CD4-positive, CD25-positive, alpha-beta regulatory T cell (primary cell): ENCODE results near the gene COX7A2. TPM values are rescaled to one million over a fixed set of nuclear protein-coding genes. Genes with fewer than 3 reads are reported as not detected.
A peak's percentile ranks its signal among the peaks of the same experiment; 100 is the strongest.

Experiments used
- ATAC-seq, 2 donors: fragments of 150-1000 bp; cut with Tn5 transposase; one replicate each; pipeline ENCODE4 v1.10.0; 2021; ENCODE audit warnings: low read depth in 2 of 2, moderate number of reproducible peaks in 2 of 2, moderate library complexity in 1 of 2
- DNase-seq, 3 donors: peaks; one replicate each; pipeline versions ENCODE4 v3.0.0 to v3.0.0-alpha.2; 2012 to 2022; ENCODE audit warnings: mixed read lengths in 1 of 3
- H3K27ac ChIP-seq: one replicate; pipeline ENCODE4 v1.7.0; 2013; ENCODE audit warnings: mild to moderate bottlenecking, low read length; ENCODE audit not compliant: insufficient read depth, poor library complexity, severe bottlenecking
- H3K27me3 ChIP-seq: one replicate; pipeline ENCODE4 v1.7.0; 2013; ENCODE audit warnings: low read length; ENCODE audit not compliant: control insufficient read depth, insufficient read depth
- H3K36me3 ChIP-seq: one replicate; pipeline ENCODE4 v1.7.0; 2013; ENCODE audit warnings: mild to moderate bottlenecking, low read length, moderate library complexity; ENCODE audit not compliant: control insufficient read depth, insufficient read depth
- H3K4me1 ChIP-seq: 2 replicates; pipeline ENCODE4 v1.7.0; 2013; ENCODE audit warnings: mild to moderate bottlenecking, low read length; ENCODE audit not compliant: insufficient read depth, control insufficient read depth, poor library complexity, severe bottlenecking
- H3K4me3 ChIP-seq: one replicate; pipeline ENCODE4 v1.7.0; 2013; ENCODE audit warnings: low read depth, mild to moderate bottlenecking, low read length, moderate library complexity
- H3K9me3 ChIP-seq, 2 experiments: 1 replicate in 1 of 2; 2 replicates in 1 of 2; pipeline ENCODE4 v1.7.0; 2013; ENCODE audit warnings: low read length in 2 of 2, mild to moderate bottlenecking in 1 of 2, moderate library complexity in 1 of 2; ENCODE audit not compliant: control insufficient read depth in 2 of 2
- H3K27ac Mint-ChIP-seq, 3 donors: one replicate each; pipeline ENCODE4 v1.8.0; 2020 to 2022; ENCODE audit warnings: mild to moderate bottlenecking in 3 of 3, mixed read lengths in 3 of 3, moderate library complexity in 2 of 3
- H3K27me3 Mint-ChIP-seq: one replicate; pipeline ENCODE4 v1.8.0; 2022; ENCODE audit warnings: mild to moderate bottlenecking, mixed read lengths
- H3K36me3 Mint-ChIP-seq: one replicate; pipeline ENCODE4 v1.8.0; 2020; ENCODE audit warnings: mixed read lengths
- H3K4me1 Mint-ChIP-seq, 4 donors: one replicate each; pipeline ENCODE4 v1.8.0; 2020 to 2022; ENCODE audit warnings: mixed read lengths in 4 of 4, mild to moderate bottlenecking in 1 of 4
- H3K4me3 Mint-ChIP-seq, 4 donors: one replicate each; pipeline ENCODE4 v1.8.0; 2020 to 2022; ENCODE audit warnings: mild to moderate bottlenecking in 4 of 4, mixed read lengths in 4 of 4, moderate library complexity in 3 of 4
- H3K9me3 Mint-ChIP-seq, 7 donors: one replicate each; pipeline ENCODE4 v1.8.0; 2020 to 2022; ENCODE audit warnings: mixed read lengths in 7 of 7, mild to moderate bottlenecking in 3 of 7, moderate library complexity in 2 of 7
- polyA plus RNA-seq, 4 donors: library from polyadenylated mRNA; unstranded; fragments of 300-500 nt; fragmentation: Illumina TruSeq; gene quantifications; one replicate each; pipeline ENCODE4 v1.2.3, GENCODE V29; 2021
- total RNA-seq: library from RNA; stranded (reverse); gene quantifications from one replicate; pipeline ENCODE4 v1.2.3, GENCODE V29; 2022

COX7A2 gene
- total and polyA plus RNA-seq, 5 donors from 2014 or later = 216 to 1,158 (median 996) TPM

DNA sequence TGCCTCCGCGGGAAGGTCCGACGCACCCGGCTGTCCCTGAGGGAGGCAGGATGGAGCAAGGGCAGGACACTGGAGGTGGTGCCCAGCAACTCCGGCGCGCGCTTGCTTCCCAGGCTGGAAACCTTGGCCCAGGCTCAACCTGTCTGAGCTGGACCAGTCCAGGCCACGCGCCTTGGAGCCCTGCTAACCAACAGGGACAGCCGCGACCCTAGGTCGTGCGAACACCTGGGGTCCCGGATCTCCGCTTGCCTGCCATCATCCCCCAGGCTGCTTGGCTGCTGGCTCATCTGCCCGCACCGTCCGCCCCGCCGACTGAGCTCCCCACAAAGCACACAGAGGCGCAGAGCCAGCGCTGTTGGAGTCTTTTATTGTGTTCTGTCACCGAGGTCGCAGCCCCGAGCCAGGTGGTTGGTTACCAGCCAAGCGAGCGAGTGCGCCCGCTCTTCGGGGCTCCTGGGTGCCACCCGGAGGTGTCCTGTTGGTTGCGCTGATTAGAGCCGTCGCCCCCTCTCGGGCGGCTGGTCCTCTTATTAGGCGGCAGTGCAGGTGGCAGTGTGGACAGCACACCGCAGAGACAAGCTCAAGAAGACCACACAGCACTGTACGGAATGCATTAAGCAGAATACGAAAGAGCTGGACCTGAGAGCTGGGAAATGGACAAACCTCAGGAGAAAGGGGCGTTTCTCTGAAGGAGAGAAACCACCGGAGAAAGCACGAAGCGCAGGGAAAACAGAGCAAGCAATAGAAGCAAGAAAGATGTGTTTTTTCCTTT lies 41.5 kb downstream of the COX7A2 start:
- no peak overlapping the region for H3K4me3 ChIP-seq
- H3K9me3 Mint-ChIP-seq = peaks cover 0 to 2% (median 0%) of the 10 kb centered on the region in 7 donors

DNA sequence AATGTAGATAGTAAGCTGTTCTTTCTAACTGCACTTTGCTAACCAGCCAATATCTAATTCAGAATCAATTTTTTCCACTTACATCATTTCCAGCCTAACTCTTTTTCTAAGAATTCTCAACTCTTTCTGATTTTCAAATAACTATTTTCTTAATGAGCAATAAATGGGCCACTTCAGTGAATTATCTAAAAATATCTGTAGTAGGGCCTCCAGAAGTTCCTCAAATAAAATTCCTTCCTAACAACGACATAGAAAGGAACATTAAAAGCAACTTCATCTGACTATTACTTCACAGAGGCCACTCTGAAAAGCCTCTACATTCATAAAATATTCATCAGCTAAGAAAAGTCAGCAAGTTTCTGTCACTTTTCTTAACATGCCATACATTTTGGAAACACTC lies 42.6 kb downstream of the COX7A2 start:
- peaks cover 0 to 1% (median 0%) of the 10 kb centered on the region in 7 donors for H3K9me3 Mint-ChIP-seq
- H3K27me3 Mint-ChIP-seq = peaks cover 70% of the 10 kb centered on the region
- no peaks in the 10 kb centered on the region for H3K9me3 ChIP-seq
- H3K27me3 ChIP-seq = peaks cover 18% of the 10 kb centered on the region
- H3K4me3 ChIP-seq = no peak overlapping the region
- H3K27ac ChIP-seq = no peak overlapping the region
- ATAC-seq = no peak
- peaks cover 19% of the 10 kb centered on the region for H3K4me1 ChIP-seq
- peaks cover 0 to 34% (median 14%) of the 10 kb centered on the region in 4 donors for H3K4me1 Mint-ChIP-seq
- H3K4me3 Mint-ChIP-seq = no peak overlapping the region
- no peaks in the 10 kb centered on the region for H3K36me3 Mint-ChIP-seq
- no peak overlapping the region for H3K27ac Mint-ChIP-seq
- H3K36me3 ChIP-seq = no peaks in the 10 kb centered on the region
- no peak for DNase-seq

More for the DNA sequence above, 41.5 kb downstream of the COX7A2 start:
- Histone ChIP-seq H3K27ac (no peak overlapping the region), H3K36me3 (no peaks in the 10 kb centered on the region), H3K4me1 (peaks cover 29% of the 10 kb centered on the region), H3K27me3 (peaks cover 21% of the 10 kb centered on the region), H3K9me3 (no peaks in the 10 kb centered on the region)
- H3K4me3 Mint-ChIP-seq = peak overlapping the region in 2 of 4 donors; percentile 43 to 53
- H3K36me3 Mint-ChIP-seq = no peaks in the 10 kb centered on the region
- ATAC-seq (no peak), DNase-seq (no peak)
- no peak overlapping the region for H3K27ac Mint-ChIP-seq
- H3K4me1 Mint-ChIP-seq = peaks cover 0 to 44% (median 21%) of the 10 kb centered on the region in 4 donors
- peaks cover 81% of the 10 kb centered on the region for H3K27me3 Mint-ChIP-seq

DNA sequence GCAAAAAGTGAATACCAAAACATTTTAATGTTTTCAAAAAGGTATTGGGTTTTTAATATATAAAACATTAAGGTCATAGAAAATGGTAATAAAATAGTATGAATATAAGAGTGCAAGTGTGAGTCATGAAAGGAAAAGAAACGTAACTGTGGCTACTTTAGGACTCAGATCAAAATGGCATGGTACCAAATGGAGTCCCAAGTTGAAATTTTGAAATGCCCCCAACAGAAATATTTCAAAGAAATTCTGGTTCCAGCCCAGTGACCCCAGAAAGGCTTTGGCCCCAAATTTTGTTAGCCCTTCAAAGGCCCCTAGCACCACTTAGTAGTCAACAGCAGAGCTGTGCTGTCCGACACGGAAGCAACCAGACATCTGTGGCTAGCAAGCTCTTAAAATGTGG lies 43.7 kb downstream of the COX7A2 start:
- DNase-seq (no peak), ATAC-seq (no peak)
- Histone ChIP-seq H3K36me3 (no peaks in the 10 kb centered on the region), H3K4me3 (no peak overlapping the region), H3K27ac (no peak overlapping the region), H3K9me3 (no peaks in the 10 kb centered on the region), H3K27me3 (peaks cover 15% of the 10 kb centered on the region), H3K4me1 (peaks cover 7% of the 10 kb centered on the region)
- H3K4me3 Mint-ChIP-seq = no peak overlapping the region
- no peak overlapping the region for H3K27ac Mint-ChIP-seq
- H3K9me3 Mint-ChIP-seq = no peaks in the 10 kb centered on the region
- peaks cover 59% of the 10 kb centered on the region for H3K27me3 Mint-ChIP-seq
- peaks cover 0 to 23% (median 6%) of the 10 kb centered on the region in 4 donors for H3K4me1 Mint-ChIP-seq
- H3K36me3 Mint-ChIP-seq = no peaks in the 10 kb centered on the region

DNA sequence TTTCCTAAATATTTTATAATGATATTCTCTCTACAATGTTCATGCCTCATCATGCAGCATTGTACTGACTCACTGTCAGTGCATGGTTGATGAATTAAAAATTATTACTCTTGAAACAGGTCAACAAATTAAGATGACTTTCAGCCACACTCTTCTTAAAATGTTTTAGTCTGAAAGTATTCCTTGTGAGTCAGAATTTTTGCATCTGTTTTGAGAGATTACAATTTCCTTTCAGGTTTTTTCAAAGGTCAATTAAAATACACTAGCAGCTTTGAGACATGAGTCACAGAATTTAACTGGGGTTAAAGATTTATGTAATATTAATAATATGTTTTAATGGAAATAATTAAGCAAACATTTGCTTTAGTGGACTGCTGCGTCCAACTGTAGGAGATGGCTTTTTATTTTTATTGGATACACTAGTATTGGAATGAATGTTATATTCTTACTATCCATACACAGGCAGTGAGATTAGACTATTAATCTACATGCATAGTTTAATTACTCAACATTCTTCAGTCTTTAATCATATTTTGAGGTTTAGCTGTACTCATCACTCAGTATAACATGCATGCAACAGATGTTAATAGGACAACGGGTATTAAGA lies 47.4 kb downstream of the COX7A2 start:
- Histone ChIP-seq H3K4me1 (no peaks in the 10 kb centered on the region), H3K9me3 (no peaks in the 10 kb centered on the region), H3K4me3 (no peak overlapping the region), H3K27me3 (peaks cover 2% of the 10 kb centered on the region), H3K36me3 (no peaks in the 10 kb centered on the region), H3K27ac (no peak overlapping the region)
- ATAC-seq (no peak), DNase-seq (no peak)
- H3K4me3 Mint-ChIP-seq = no peak overlapping the region
- H3K27ac Mint-ChIP-seq = no peak overlapping the region
- no peaks in the 10 kb centered on the region for H3K36me3 Mint-ChIP-seq
- no peaks in the 10 kb centered on the region for H3K9me3 Mint-ChIP-seq
- peaks cover 22% of the 10 kb centered on the region for H3K27me3 Mint-ChIP-seq
- H3K4me1 Mint-ChIP-seq = no peaks in the 10 kb centered on the region

DNA sequence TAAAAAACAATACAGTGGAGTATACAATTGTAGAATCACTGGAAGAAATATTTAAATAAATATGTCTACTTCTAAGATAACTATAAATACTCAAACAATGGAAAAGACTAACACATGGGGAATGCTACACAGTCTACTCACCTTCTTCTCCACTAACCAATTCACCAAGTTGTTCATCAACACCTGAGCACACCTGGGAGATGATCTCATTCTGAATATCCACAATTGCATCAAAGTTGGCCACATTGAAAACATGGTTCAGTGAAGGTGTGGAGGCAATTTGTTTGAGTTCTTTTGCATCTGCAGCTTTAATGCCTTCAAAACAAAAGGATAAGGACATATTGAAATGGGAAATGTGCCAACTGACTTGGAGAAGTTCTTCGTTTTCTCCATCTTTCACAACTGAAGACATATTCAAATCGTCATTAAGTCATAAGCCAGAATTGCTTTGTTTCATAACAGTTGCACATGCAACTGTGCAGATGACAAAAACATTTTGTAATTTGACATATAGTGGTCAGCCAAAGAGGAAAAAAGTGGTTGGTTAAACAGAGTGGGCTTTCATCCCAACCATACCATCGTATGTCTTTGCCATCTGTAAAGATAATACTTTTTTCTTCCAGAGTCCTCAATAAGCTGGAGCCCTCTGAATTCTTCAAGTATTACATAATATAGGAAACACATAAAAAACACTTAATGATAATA lies 55.2 kb downstream of the COX7A2 start:
- no peaks in the 10 kb centered on the region for H3K36me3 Mint-ChIP-seq
- no peak overlapping the region for H3K4me3 Mint-ChIP-seq
- no peak for ATAC-seq
- no peaks in the 10 kb centered on the region for H3K4me1 Mint-ChIP-seq
- peaks cover 11% of the 10 kb centered on the region for H3K27me3 Mint-ChIP-seq
- Histone ChIP-seq H3K4me3 (no peak overlapping the region), H3K27me3 (peaks cover 7% of the 10 kb centered on the region), H3K36me3 (no peaks in the 10 kb centered on the region), H3K9me3 (no peaks in the 10 kb centered on the region), H3K27ac (no peak overlapping the region), H3K4me1 (no peaks in the 10 kb centered on the region)
- peaks cover 0 to 4% (median 0%) of the 10 kb centered on the region in 7 donors for H3K9me3 Mint-ChIP-seq
- H3K27ac Mint-ChIP-seq = no peak overlapping the region
- no peak for DNase-seq

Other genes starting within 250 kb of the COX7A2 start
- 0.37 TPM for gene COL12A1, start 37.7 kb downstream of the COX7A2 start, total RNA-seq
- gene COL12A1, start 37.7 kb downstream of the COX7A2 start, polyA plus RNA-seq = not detected
- gene TMEM30A, start 41.0 kb upstream of the COX7A2 start, total RNA-seq = 32.5 TPM
- 10 to 100 TPM; 34.4 to 45.5 (median 41.5) TPM for gene TMEM30A, start 41.0 kb upstream of the COX7A2 start, polyA plus RNA-seq
- gene FILIP1, start 250.0 kb upstream of the COX7A2 start, total RNA-seq = not detected
- gene FILIP1, start 250.0 kb upstream of the COX7A2 start, polyA plus RNA-seq = under 1 TPM in 1 of 4 donors, not detected in 3; 0.02 TPM